KOPT-K1 (cell line): ENCODE measurements around the gene NPTX1.

Source experiments
- H3K27ac ChIP-seq: fragments of 200-600 bp; sonication (generic); 2 replicates; pipeline ENCODE4 v1.5.1; 2016; ENCODE audit warnings: antibody characterized with exemption, mild to moderate bottlenecking, low read depth, low read length; ENCODE audit not compliant: poor library complexity, severe bottlenecking
- H3K36me3 ChIP-seq: fragments of 200-600 bp; sonication (generic); 2 replicates; pipeline ENCODE4 v1.5.1; 2017; ENCODE audit warnings: antibody characterized with exemption, mild to moderate bottlenecking, low read length, moderate library complexity; ENCODE audit not compliant: insufficient read depth
- H3K9me3 ChIP-seq: fragments of 200-600 bp; sonication (generic); 2 replicates; pipeline ENCODE4 v1.5.1; 2017; ENCODE audit warnings: antibody characterized with exemption, low read length, mild to moderate bottlenecking; ENCODE audit not compliant: insufficient read depth, poor library complexity, severe bottlenecking

NPTX1 gene

GRCh38 chr17:80494547-80494946, 18.1 kb upstream of the NPTX1 start:
- peaks cover 3% of the 10 kb centered on the region for H3K9me3 ChIP-seq
- no peaks in the 10 kb centered on the region for H3K36me3 ChIP-seq
- no peak overlapping the region for H3K27ac ChIP-seq

- H3K36me3 ChIP-seq = no peaks in the 10 kb centered on the region
- no peak overlapping the region for H3K27ac ChIP-seq
- H3K9me3 ChIP-seq = peaks cover 3% of the 10 kb centered on the region
These were observed 16.1 kb upstream of the NPTX1 start for GRCh38 chr17:80492343-80493136.

- H3K27ac ChIP-seq = no peak overlapping the region
- peaks cover 3% of the 10 kb centered on the region for H3K9me3 ChIP-seq
- H3K36me3 ChIP-seq = no peaks in the 10 kb centered on the region
These were observed 15.3 kb upstream of the NPTX1 start for GRCh38 chr17:80491478-80492342.

DNA sequence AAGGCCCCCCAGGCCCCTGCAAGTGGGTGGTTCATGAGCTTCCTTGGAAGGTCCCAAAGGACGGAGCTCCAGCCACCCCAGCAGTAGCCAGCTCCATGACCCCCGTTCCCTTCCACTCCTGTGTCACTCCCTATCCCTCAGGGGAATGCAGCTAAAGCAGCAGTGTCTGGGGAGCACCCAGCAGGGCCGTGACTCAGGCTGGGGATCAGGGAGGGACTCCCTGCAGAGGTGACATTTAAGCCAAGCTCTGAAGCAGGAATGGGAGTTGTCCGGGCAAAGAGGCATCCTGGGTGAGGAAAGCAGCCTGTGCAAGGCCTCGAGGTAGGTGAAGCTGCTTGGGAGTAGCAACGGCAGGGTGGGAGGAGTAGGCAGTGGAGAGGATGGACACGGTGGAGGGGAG, 11.1 kb upstream of the NPTX1 start:
- no peaks in the 10 kb centered on the region for H3K36me3 ChIP-seq
- no peak overlapping the region for H3K27ac ChIP-seq
- H3K9me3 ChIP-seq = peaks cover 3% of the 10 kb centered on the region

DNA sequence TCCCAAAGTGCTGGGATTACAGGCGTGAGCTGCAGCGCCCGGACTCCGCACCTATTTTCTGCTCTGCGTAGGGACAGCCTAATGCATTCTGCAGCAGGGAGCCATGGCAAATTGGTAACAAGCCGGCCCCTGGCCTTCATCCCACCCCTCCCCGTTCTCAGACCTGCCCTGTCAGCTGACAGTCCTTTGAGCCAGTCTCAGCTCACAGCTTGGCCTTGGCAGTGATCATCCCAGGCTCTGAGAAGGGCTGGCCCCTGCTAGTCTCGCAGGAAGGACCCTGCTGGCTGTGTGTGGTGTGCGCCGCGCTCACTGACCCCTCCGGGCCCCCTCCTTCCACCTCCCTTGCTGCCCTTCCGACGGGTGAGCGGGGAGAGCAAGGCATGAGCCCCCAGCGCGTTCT, 10.3 kb upstream of the NPTX1 start:
- Histone ChIP-seq H3K27ac (no peak overlapping the region), H3K36me3 (no peaks in the 10 kb centered on the region), H3K9me3 (no peaks in the 10 kb centered on the region)

DNA sequence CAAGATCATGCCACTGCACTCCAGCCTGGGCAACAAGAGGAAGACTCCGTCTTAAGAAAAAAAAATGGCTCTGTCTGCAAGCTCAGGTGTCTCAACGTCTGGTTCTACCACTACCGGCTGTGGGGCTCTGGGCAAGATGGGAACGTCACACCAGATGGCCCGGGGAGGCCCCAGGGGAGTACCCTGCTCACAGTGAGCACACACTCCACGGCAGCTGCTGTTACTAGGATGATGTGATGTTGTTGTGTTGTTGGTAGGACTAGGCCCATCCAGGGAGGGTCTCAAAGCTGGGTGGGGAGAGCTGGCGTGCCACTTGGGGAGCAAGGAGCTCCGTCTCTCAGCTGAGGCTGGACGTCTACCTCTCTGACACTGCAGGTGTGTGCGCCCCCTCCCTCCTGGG, 9.4 kb upstream of the NPTX1 start:
- Histone ChIP-seq H3K36me3 (no peaks in the 10 kb centered on the region), H3K27ac (no peak overlapping the region), H3K9me3 (no peaks in the 10 kb centered on the region)

GRCh38 chr17:80482555-80483308, 6.3 kb upstream of the NPTX1 start:
- Histone ChIP-seq H3K27ac (no peak overlapping the region), H3K9me3 (no peaks in the 10 kb centered on the region)

GRCh38 chr17:80482058-80482318, 5.6 kb upstream of the NPTX1 start:
- H3K27ac ChIP-seq = no peak overlapping the region
- H3K36me3 ChIP-seq = no peaks in the 10 kb centered on the region
- H3K9me3 ChIP-seq = no peaks in the 10 kb centered on the region

More at GRCh38 chr17:80482555-80483308, 6.3 kb upstream of the NPTX1 start:
- H3K36me3 ChIP-seq = no peaks in the 10 kb centered on the region

DNA sequence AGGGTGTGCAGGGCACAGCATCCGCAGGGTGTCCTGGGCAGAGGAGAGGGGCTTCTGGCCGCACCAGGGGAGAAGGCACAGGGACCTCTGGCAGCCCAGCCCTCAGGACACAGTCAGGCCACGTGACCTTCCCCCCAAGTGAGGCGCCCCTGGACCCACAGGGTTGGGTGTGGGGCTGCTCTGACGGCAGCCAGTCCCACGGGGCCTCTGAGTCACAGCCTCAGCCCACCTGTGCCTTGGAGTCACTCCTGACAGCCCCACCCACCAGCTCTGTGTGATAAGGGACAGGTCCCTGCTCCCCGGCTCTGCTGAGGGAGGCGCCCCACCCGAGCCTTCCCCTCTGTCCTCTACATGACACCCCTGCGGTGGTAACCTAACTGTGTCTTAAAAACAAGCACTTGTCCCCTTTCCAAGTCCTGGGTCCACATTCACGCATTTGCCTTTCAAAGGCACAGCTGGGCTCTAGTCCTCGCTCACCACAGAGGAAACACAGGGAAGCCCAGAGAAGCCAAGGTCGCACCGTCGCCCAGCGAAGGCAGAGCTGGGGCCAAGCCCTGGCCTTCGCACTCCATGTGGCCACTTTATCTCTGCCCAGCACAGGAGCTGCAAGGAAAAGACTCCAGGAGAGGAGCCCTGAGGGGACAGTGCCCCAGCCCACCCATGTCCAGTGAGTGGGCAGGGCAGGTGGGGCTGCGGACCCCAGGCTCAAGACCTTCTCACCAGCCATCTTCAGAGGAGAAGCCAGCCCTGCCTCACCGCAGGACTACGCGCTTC, 5.1 kb upstream of the NPTX1 start:
- no peaks in the 10 kb centered on the region for H3K9me3 ChIP-seq
- H3K27ac ChIP-seq = no peak overlapping the region
- no peaks in the 10 kb centered on the region for H3K36me3 ChIP-seq

DNA sequence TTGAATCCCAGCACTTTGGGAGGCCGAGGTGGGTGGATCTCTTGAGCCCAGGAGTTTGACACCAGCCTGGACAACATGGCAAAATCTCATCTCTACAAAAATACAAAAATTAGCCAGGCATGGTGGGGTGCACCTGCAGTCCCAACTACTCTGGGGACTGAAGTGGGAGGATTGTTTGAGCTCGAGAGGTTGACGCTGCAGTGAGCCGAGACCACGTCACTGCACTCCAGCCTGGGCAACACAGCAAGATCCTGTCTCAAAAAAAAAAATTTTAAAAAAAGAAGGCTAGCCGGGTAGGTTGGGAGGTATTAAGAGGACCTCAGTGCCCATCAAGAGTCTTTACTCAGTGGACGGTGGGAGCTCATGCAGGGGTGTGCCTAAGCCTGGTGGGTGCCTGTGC, 3.8 kb upstream of the NPTX1 start:
- Histone ChIP-seq H3K9me3 (no peaks in the 10 kb centered on the region), H3K36me3 (no peaks in the 10 kb centered on the region), H3K27ac (no peak overlapping the region)

- no peaks in the 10 kb centered on the region for H3K9me3 ChIP-seq
- no peaks in the 10 kb centered on the region for H3K36me3 ChIP-seq
- no peak overlapping the region for H3K27ac ChIP-seq
These were observed 2.8 kb upstream of the NPTX1 start for GRCh38 chr17:80479246-80479566.

GRCh38 chr17:80478487-80479245, 2.3 kb upstream of the NPTX1 start:
- Histone ChIP-seq H3K36me3 (no peaks in the 10 kb centered on the region), H3K9me3 (no peaks in the 10 kb centered on the region), H3K27ac (no peak overlapping the region)

GRCh38 chr17:80477647-80478478, 1.5 kb upstream of the NPTX1 start:
- H3K36me3 ChIP-seq = no peaks in the 10 kb centered on the region
- H3K27ac ChIP-seq = no peak overlapping the region
- H3K9me3 ChIP-seq = no peaks in the 10 kb centered on the region
